Neuronal stem cell (in vitro differentiated cells): ENCODE data around the gene PCNA.

ENCODE experiments used
- DNase-seq: peaks from one replicate; pipeline ENCODE4 v3.0.0-alpha.2; 2013; ENCODE audit warnings: low spot score
- H2AFZ ChIP-seq: one replicate; pipeline ENCODE4 v1.6.1; 2013; ENCODE audit warnings: mild to moderate bottlenecking, low read length, inconsistent platforms
- H2AK5ac ChIP-seq: 2 replicates; pipeline ENCODE4 v1.6.1; 2013; ENCODE audit warnings: low read depth, mild to moderate bottlenecking, inconsistent platforms, low read length, moderate library complexity, mixed read lengths
- H2BK120ac ChIP-seq: 2 replicates; pipeline ENCODE4 v1.6.1; 2013; ENCODE audit warnings: low read depth, mild to moderate bottlenecking, inconsistent platforms, low read length, moderate library complexity, mixed read lengths
- H2BK12ac ChIP-seq: one replicate; pipeline ENCODE4 v1.6.1; 2013; ENCODE audit warnings: low read length, inconsistent platforms
- H2BK15ac ChIP-seq: 2 replicates; pipeline ENCODE4 v1.6.1; 2013; ENCODE audit warnings: mild to moderate bottlenecking, low read length, inconsistent platforms, mixed read lengths
- H2BK5ac ChIP-seq: one replicate; pipeline ENCODE4 v1.6.1; 2013; ENCODE audit warnings: inconsistent platforms, mild to moderate bottlenecking, low read length, moderate library complexity
- H3K14ac ChIP-seq: one replicate; pipeline ENCODE4 v1.6.1; 2013; ENCODE audit warnings: low read length, inconsistent platforms
- H3K18ac ChIP-seq: 2 replicates; pipeline ENCODE4 v1.6.1; 2013; ENCODE audit warnings: low read length, inconsistent platforms
- H3K23ac ChIP-seq: 2 replicates; pipeline ENCODE4 v1.6.1; 2013; ENCODE audit warnings: low read depth, mild to moderate bottlenecking, mixed read lengths, low read length, inconsistent platforms; ENCODE audit not compliant: poor library complexity
- H3K27ac ChIP-seq: replicated peaks from 3 replicates; pipeline ENCODE4 v1.5.1; 2013; ENCODE audit warnings: low read length, inconsistent platforms
- H3K27me3 ChIP-seq, 3 experiments: 2 replicates each; pipeline ENCODE4 v1.6.1; 2013; ENCODE audit warnings: low read length in 3 of 3, mild to moderate bottlenecking in 2 of 3, inconsistent platforms in 1 of 3, low read depth in 1 of 3, mixed read lengths in 1 of 3, moderate library complexity in 1 of 3; ENCODE audit not compliant: control insufficient read depth in 3 of 3, insufficient read depth in 3 of 3
- H3K36me3 ChIP-seq, 2 donors: replicated peaks in 1 of 2; 2 replicates each; pipeline ENCODE4 v1.6.1; 2013; ENCODE audit warnings: low read length in 2 of 2; ENCODE audit not compliant: control insufficient read depth in 2 of 2, insufficient read depth in 2 of 2
- H3K4ac ChIP-seq: 2 replicates; pipeline ENCODE4 v1.6.1; 2013; ENCODE audit warnings: inconsistent platforms, mild to moderate bottlenecking, low read length, moderate library complexity
- H3K4me1 ChIP-seq, 2 donors: 1 replicate in 1 of 2; 2 replicates in 1 of 2; pipeline ENCODE4 v1.6.1; 2013; ENCODE audit warnings: low read length in 2 of 2, low read depth in 1 of 2; ENCODE audit not compliant: control insufficient read depth in 2 of 2, insufficient read depth in 1 of 2
- H3K4me2 ChIP-seq: one replicate; pipeline ENCODE4 v1.6.1; 2013; ENCODE audit warnings: mild to moderate bottlenecking, low read length, inconsistent platforms; ENCODE audit not compliant: insufficient read depth, poor library complexity, severe bottlenecking
- H3K4me3 ChIP-seq, 2 donors: 2 replicates each; pipeline ENCODE4 v1.5.1; 2013; ENCODE audit warnings: low read length in 2 of 2, mild to moderate bottlenecking in 2 of 2, inconsistent platforms in 1 of 2, moderate library complexity in 1 of 2
- H3K79me1 ChIP-seq: one replicate; pipeline ENCODE4 v1.6.1; 2013; ENCODE audit warnings: low read depth, mild to moderate bottlenecking, inconsistent platforms, low read length, moderate library complexity
- H3K9ac ChIP-seq: one replicate; pipeline ENCODE4 v1.6.1; 2013; ENCODE audit warnings: mild to moderate bottlenecking, low read depth, low read length, inconsistent platforms; ENCODE audit not compliant: poor library complexity
- H3K9me3 ChIP-seq, 2 donors: replicated peaks in 1 of 2; 2 replicates each; pipeline versions ENCODE3 to v1.6.1; 2013; ENCODE audit warnings: low read length in 2 of 2, mild to moderate bottlenecking in 2 of 2, inconsistent platforms in 1 of 2, low read depth in 1 of 2, mixed read lengths in 1 of 2, moderate library complexity in 1 of 2; ENCODE audit not compliant: control insufficient read depth in 2 of 2, insufficient read depth in 1 of 2
- H4K8ac ChIP-seq: one replicate; pipeline ENCODE4 v1.6.1; 2013; ENCODE audit warnings: low read depth, mild to moderate bottlenecking, inconsistent platforms, low read length, moderate library complexity
- H4K91ac ChIP-seq: one replicate; pipeline ENCODE4 v1.6.1; 2013; ENCODE audit warnings: low read length, low read depth, mild to moderate bottlenecking, inconsistent platforms; ENCODE audit not compliant: poor library complexity
- WGBS, 2 donors: extraction: QIAGEN DNeasy Blood & Tissue Kit; methylation state at CpG; one replicate each; pipeline ENCODE4 v1.1.7; 2013; ENCODE audit warnings: missing lambda C conversion rate in 2 of 2, mixed read lengths in 1 of 2; ENCODE audit not compliant: insufficient read length in 2 of 2, insufficient replicate concordance in 1 of 2; ENCODE audit errors: extremely low coverage in 2 of 2; 5-methylcytosine and 5-hydroxymethylcytosine counted together

The PCNA gene

GRCh38 chr20:5131502-5131901 lies 11.7 kb upstream of the PCNA start:
- peaks cover 4 to 8% of the 10 kb centered on the region in 2 donors for H3K4me1 ChIP-seq
- H3K36me3 ChIP-seq = peaks cover 2 to 48% of the 10 kb centered on the region in 2 donors
- H3K4me2 ChIP-seq = no peak overlapping the region
- H3K14ac ChIP-seq = no peak overlapping the region
- no peak overlapping the region for H4K91ac ChIP-seq
- no peak overlapping the region for H2BK15ac ChIP-seq
- no peak for DNase-seq
- H2BK120ac ChIP-seq = no peak overlapping the region
- no peaks in the 10 kb centered on the region for H3K9me3 ChIP-seq
- no peak overlapping the region for H3K23ac ChIP-seq
- H2BK12ac ChIP-seq = no peak overlapping the region
- H3K27ac ChIP-seq = no peak overlapping the region
- H3K79me1 ChIP-seq = peaks cover 8% of the 10 kb centered on the region
- H2AFZ ChIP-seq = no peak overlapping the region
- no CpG with 5 or more reads among the region's 5 CpGs for WGBS, 2 donors
- no peaks in the 10 kb centered on the region for H3K27me3 ChIP-seq
- no peak overlapping the region for H2AK5ac ChIP-seq
- H3K4ac ChIP-seq = no peak overlapping the region
- no peak overlapping the region for H3K9ac ChIP-seq
- H4K8ac ChIP-seq = no peak overlapping the region
- H3K18ac ChIP-seq = no peak overlapping the region
- no peak overlapping the region for H2BK5ac ChIP-seq
- no peak overlapping the region for H3K4me3 ChIP-seq

GRCh38 chr20:5128886-5129285 lies 9.1 kb upstream of the PCNA start:
- Histone ChIP-seq H3K18ac (no peak overlapping the region), H4K91ac (no peak overlapping the region), H3K4ac (no peak overlapping the region), H3K4me3 (peak overlapping the region in 1 of 2 donors; percentile 5), H3K27ac (no peak overlapping the region), H3K9ac (no peak overlapping the region), H3K14ac (no peak overlapping the region), H2BK12ac (no peak overlapping the region), H2AK5ac (no peak overlapping the region), H2BK5ac (no peak overlapping the region), H3K36me3 (peaks cover 2 to 34% of the 10 kb centered on the region in 2 donors), H3K9me3 (no peaks in the 10 kb centered on the region), H3K23ac (no peak overlapping the region), H4K8ac (no peak overlapping the region), H3K4me2 (no peak overlapping the region), H3K79me1 (peaks cover 6% of the 10 kb centered on the region), H3K4me1 (peaks cover 2 to 4% of the 10 kb centered on the region in 2 donors), H2BK15ac (no peak overlapping the region), H2AFZ (no peak overlapping the region), H3K27me3 (no peaks in the 10 kb centered on the region), H2BK120ac (no peak overlapping the region)
- WGBS, 2 donors = no CpG with 5 or more reads among the region's 6 CpGs
- DNase-seq = no peak

- H3K23ac ChIP-seq = no peak overlapping the region
- peak overlapping the region; percentile 86 for H3K27ac ChIP-seq
- peak overlapping the region; percentile 99 for H3K9ac ChIP-seq
- no peak overlapping the region for H2BK15ac ChIP-seq
- H2BK5ac ChIP-seq = no peak overlapping the region
- no peak overlapping the region for H3K4ac ChIP-seq
- H3K4me1 ChIP-seq = peaks cover 2 to 4% of the 10 kb centered on the region in 2 donors
- no peaks in the 10 kb centered on the region for H3K27me3 ChIP-seq
- H4K91ac ChIP-seq = no peak overlapping the region
- H2BK120ac ChIP-seq = no peak overlapping the region
- peak overlapping the region; percentile 75 for H3K4me2 ChIP-seq
- H3K79me1 ChIP-seq = peaks cover 6% of the 10 kb centered on the region
- H2AK5ac ChIP-seq = no peak overlapping the region
- H2AFZ ChIP-seq = peak overlapping the region; percentile 94
- no peak overlapping the region for H2BK12ac ChIP-seq
- H3K36me3 ChIP-seq = peaks cover 2 to 25% of the 10 kb centered on the region in 2 donors
- no peak overlapping the region for H3K14ac ChIP-seq
- peak overlapping the region; percentile 64 to 98 for H3K4me3 ChIP-seq
- WGBS, 2 donors = no CpG with 5 or more reads among the region's 6 CpGs
- H3K18ac ChIP-seq = no peak overlapping the region
- DNase-seq = no peak
- no peaks in the 10 kb centered on the region for H3K9me3 ChIP-seq
- H4K8ac ChIP-seq = no peak overlapping the region
Measured at GRCh38 chr20:5127859-5128424, 8.2 kb upstream of the PCNA start.

GRCh38 chr20:5127204-5127858 lies 7.6 kb upstream of the PCNA start:
- DNase-seq = peak; percentile 15
- no peaks in the 10 kb centered on the region for H3K27me3 ChIP-seq
- peak overlapping the region; percentile 68 for H2AK5ac ChIP-seq
- H4K8ac ChIP-seq = no peak overlapping the region
- H2BK15ac ChIP-seq = no peak overlapping the region
- no peak overlapping the region for H2BK120ac ChIP-seq
- no peak overlapping the region for H3K4ac ChIP-seq
- H3K79me1 ChIP-seq = peaks cover 6% of the 10 kb centered on the region
- H4K91ac ChIP-seq = no peak overlapping the region
- H2BK12ac ChIP-seq = no peak overlapping the region
- H3K36me3 ChIP-seq = peaks cover 2 to 24% of the 10 kb centered on the region in 2 donors
- peak overlapping the region; percentile 97 for H3K18ac ChIP-seq
- H3K9me3 ChIP-seq = no peaks in the 10 kb centered on the region
- peak overlapping the region; percentile 64 to 98 for H3K4me3 ChIP-seq
- peak overlapping the region; percentile 86 for H3K27ac ChIP-seq
- peaks cover 2 to 4% of the 10 kb centered on the region in 2 donors for H3K4me1 ChIP-seq
- peak overlapping the region; percentile 99 for H3K9ac ChIP-seq
- peak overlapping the region; percentile 95 for H2BK5ac ChIP-seq
- H3K4me2 ChIP-seq = peak overlapping the region; percentile 75
- peak overlapping the region; percentile 94 for H3K14ac ChIP-seq
- peak overlapping the region; percentile 89 for H3K23ac ChIP-seq
- no CpG with 5 or more reads among the region's 44 CpGs for WGBS, 2 donors
- H2AFZ ChIP-seq = peak overlapping the region; percentile 94
